AG10803 (cell line): ENCODE data around the gene ADGRD1.

Experiments
- DNase-seq: peaks from one replicate; pipeline ENCODE4 v3.0.0; 2010; ENCODE audit warnings: low read depth
- H3K4me3 ChIP-seq: 2 replicates; pipeline ENCODE4 v1.5.1; 2011; ENCODE audit warnings: mild to moderate bottlenecking, low read length, control low read depth
- TF ChIP-seq, protein P1 (sequence below): conservative IDR thresholded peaks from 2 replicates; pipeline ENCODE4 v1.5.1; 2011; ENCODE audit warnings: mild to moderate bottlenecking, low read length, control low read depth, inconsistent platforms

ADGRD1 gene

DNA sequence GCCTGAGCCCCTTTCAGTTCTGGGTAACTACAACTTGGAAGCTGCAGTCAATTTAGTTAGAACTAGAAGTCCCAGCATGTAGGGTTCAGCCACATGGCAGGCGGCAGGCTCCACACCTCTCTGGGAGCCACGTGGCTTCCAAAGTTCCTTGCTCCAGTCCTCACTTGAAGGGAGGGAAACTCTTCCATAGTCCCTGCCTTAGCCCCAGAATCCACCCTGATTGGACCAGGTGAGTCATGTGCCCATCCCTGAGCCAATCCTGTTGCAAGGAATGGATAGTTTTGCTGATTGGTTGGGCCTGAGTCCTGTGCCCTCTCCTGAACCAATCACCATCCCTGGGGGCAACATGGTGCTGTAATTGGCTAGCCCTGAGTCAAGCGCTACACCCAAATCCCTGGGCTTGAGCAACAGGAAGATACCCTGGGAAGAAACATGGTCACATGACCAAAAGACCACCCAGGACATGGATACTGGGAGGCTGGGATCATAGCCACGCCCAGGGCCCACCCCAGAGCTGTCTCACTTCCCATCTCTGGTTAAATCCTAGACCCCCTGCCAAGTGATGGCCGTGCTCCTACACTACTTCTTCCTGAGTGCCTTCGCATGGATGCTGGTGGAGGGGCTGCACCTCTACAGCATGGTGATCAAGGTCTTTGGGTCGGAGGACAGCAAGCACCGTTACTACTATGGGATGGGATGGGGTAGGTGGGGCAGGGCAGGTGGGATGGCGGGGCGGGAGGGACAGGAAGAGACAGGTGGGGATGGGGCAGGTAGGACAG, 154.7 kb downstream of the ADGRD1 start:
- H3K4me3 ChIP-seq: no peak overlapping the region
- TF ChIP-seq, protein P1, sequence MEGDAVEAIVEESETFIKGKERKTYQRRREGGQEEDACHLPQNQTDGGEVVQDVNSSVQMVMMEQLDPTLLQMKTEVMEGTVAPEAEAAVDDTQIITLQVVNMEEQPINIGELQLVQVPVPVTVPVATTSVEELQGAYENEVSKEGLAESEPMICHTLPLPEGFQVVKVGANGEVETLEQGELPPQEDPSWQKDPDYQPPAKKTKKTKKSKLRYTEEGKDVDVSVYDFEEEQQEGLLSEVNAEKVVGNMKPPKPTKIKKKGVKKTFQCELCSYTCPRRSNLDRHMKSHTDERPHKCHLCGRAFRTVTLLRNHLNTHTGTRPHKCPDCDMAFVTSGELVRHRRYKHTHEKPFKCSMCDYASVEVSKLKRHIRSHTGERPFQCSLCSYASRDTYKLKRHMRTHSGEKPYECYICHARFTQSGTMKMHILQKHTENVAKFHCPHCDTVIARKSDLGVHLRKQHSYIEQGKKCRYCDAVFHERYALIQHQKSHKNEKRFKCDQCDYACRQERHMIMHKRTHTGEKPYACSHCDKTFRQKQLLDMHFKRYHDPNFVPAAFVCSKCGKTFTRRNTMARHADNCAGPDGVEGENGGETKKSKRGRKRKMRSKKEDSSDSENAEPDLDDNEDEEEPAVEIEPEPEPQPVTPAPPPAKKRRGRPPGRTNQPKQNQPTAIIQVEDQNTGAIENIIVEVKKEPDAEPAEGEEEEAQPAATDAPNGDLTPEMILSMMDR: no peak
- no peak for DNase-seq

DNA sequence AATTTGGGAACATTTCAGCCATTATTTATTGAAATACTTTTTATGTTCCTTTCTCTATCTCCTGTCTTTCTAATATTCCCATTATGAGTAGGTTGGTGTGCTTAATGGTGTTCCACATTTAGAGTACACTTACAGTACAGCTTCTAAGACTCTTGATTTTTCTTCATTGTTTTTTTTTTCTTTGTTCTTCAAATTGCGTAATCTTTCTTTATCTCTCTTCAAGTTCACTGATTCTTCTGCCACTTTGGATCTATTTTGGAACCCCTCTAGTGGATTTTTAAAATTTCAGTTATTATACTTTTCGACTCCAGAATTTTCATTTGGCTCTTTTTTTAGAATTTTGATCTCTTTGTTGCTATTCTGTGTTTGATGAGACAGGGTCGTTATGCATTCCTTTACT, 157.7 kb downstream of the ADGRD1 start:
- TF ChIP-seq, protein P1: no peak
- no peak overlapping the region for H3K4me3 ChIP-seq
- DNase-seq: no peak

DNA sequence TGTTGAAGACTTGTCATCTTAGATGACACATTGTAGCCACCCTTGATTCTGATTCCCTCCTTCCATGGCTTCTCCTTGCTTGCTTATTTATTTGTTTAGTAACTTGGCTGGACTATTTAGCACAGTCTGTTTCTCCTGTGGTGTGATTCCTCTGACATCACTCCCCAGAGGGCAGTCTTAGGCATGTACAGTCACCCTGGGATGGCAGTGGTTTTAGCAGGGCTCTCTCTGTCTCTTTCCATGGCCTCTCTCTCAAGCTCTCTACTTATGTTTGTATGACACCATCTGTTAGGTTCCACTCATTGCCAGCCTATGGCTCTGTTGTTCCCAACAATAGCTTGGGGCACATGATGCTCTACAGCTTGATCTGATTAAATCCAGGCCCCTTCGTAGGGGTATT, 158.3 kb downstream of the ADGRD1 start:
- peak; percentile 44 for DNase-seq

DNA sequence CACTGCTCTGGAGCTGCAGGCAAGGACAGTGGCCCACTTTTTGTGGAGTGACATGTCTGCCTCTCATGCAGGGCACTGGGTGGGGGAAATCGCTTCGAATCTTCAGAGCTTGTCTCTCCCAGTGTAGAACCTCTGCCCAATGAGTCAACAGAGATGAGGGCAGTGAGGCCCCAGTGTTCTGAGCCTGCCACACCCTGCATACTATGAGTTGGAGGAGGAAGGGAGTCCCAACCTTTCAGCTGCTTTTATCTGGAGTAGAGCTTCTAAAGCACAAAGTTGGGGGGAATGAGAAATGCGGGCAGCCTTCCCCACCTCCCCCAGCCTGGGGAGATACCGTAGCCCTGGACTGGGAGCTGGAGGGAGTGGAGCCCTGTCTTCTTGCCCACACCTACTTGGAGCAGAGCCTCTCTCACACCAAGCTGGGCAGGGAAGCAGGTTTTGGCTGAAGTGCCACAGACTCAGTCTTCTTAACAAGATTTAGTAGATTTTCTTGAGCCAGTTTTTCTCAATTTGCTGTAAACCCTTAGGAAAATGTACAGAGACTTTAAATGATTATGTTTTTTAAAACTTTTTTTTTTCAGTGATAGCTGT, 159.1 kb downstream of the ADGRD1 start:
- no peak for DNase-seq
- H3K4me3 ChIP-seq: no peak overlapping the region
- TF ChIP-seq, protein P1: no peak

More for the DNA sequence above, 158.3 kb downstream of the ADGRD1 start:
- TF ChIP-seq, protein P1: no peak
- H3K4me3 ChIP-seq: no peak overlapping the region

DNA sequence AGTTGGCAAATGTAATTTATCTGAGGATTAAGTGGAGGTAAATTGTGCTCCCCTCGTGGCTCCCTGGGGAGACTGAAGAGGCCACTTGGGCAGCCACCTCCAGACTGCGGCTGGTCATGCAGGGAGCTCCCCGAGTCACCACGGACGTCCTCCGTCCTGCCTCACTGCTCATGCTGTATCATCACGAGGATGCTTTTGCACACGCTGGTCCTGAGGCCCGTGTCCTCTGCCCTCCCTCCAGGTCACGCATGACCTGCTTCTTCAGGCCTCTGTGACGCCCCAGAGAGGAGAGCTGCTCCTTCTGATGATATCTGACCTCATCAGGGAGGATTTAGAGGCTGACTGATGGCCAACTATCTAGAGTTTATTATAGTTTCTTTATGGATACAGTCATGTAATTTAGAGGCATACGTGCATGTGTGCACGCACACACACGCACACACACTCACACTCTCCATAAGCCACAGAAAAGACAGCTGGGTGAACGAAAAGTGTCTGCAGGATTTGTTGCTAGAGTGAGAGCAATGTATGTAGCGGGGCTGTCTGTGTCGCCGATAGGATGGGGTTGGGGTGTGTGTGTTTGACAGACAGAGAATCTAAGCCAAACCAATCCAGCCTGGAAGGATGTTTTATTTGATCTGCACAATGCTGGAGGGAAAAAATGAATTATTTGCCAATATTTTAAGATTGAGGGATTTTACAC, 160.0 kb downstream of the ADGRD1 start:
- H3K4me3 ChIP-seq: no peak overlapping the region
- no peak for DNase-seq
- TF ChIP-seq, protein P1: no peak

DNA sequence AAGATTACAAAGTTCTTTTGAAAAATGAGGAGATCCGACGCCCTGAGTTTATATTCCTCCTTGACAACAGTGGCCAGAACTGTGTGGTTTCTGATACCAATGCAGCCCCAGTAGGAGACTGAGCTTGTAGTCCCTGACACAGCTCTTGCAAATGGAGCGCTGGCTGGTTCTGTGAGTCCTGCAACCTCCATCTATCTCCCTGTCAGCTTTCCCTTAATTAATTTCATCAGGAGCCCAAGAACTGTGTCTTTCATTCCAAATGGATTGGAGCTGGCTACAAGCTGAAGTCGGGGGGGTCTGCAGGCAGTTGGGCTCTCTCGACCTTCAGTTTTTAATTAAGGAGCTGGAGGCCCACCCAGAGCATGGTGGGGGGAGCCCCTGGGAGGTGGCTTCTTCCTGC, 160.6 kb downstream of the ADGRD1 start:
- no peak for DNase-seq
- no peak overlapping the region for H3K4me3 ChIP-seq
- TF ChIP-seq, protein P1: no peak
